Left lung (tissue), 10 donors: ENCODE measurements around the gene CADM4. TPM values are rescaled to one million over a fixed set of nuclear protein-coding genes. Genes with fewer than 3 reads are reported as not detected.

Source experiments
- ATAC-seq: fragments of 200-7000 bp; cut with Tn5 transposase; one replicate; pipeline ENCODE4 v1.9.1; 2020; ENCODE audit warnings: moderate library complexity
- DNase-seq, 4 donors: peaks; one replicate each; pipeline ENCODE4 v3.0.0-alpha.2; 2013 to 2020
- H3K27ac ChIP-seq, 2 donors: fragments of 200-600 bp; sonication (generic) in 1 of 2; one replicate each; pipeline versions ENCODE4 v1.5.0 to v1.8.0; 2020 to 2021
- H3K27me3 ChIP-seq, 2 donors: fragments of 200-600 bp; sonication (generic) in 1 of 2; one replicate each; pipeline versions ENCODE4 v1.5.0 to v1.8.0; 2020 to 2021
- H3K36me3 ChIP-seq, 2 donors: fragments of 200-600 bp; sonication (generic) in 1 of 2; one replicate each; pipeline versions ENCODE4 v1.5.0 to v1.8.0; 2020 to 2021
- H3K4me1 ChIP-seq, 2 donors: fragments of 200-600 bp; one replicate each; pipeline ENCODE4 v1.8.0; 2021
- H3K4me3 ChIP-seq, 2 donors: fragments of 200-600 bp; sonication (generic) in 1 of 2; one replicate each; pipeline versions ENCODE4 v1.5.0 to v1.8.0; 2020 to 2021; ENCODE audit warnings: mild to moderate bottlenecking in 1 of 2
- H3K9me3 ChIP-seq, 2 donors: fragments of 200-600 bp; sonication (generic) in 1 of 2; one replicate each; pipeline versions ENCODE4 v1.5.0 to v1.8.0; 2020 to 2021
- CTCF ChIP-seq, 2 donors: fragments of 200-600 bp; sonication (generic) in 1 of 2; IDR thresholded peaks; one replicate each; pipeline versions ENCODE4 v1.5.0 to v1.8.0; 2021; ENCODE audit warnings: antibody characterized with exemption in 2 of 2
- intact Hi-C, 2 donors: fragments of 100-400 bp; cut with DNase I; formaldehyde crosslinking; loops; one replicate each; pipeline versions ENCODE4 v1.11.2 to v1.14.2; 2022
- polyA plus RNA-seq, 6 donors: library from polyadenylated mRNA; unstranded; fragments of 120-200 nt; gene quantifications; one replicate each; pipeline ENCODE4 v1.2.1, GENCODE V29; 2013; ENCODE audit not compliant: insufficient read length in 6 of 6
- total RNA-seq, 2 donors: library from RNA; stranded (reverse); fragmentation: NEBNext Ultra II Directional; extraction: Animal tissue kit (Norgen Biotek cat#: 25700); gene quantifications; one replicate each; pipeline ENCODE4 v1.2.1, GENCODE V29; 2021
- donor health status: DM: no; HTN: yes; CAD: no.
- donor health status: DM: no; HTN: no; CAD: no.

Gene CADM4
- total and polyA plus RNA-seq, 8 donors = 4.7 to 24.0 (median 19.6) TPM

- no peak for DNase-seq
- no peak for TF ChIP-seq CTCF (IDR thresholded peaks at IDR 0.05)
- ATAC-seq = no peak
Measured at GRCh38 chr19:43664018-43664417, 24.4 kb upstream of the CADM4 start.

GRCh38 chr19:43662487-43662886, 22.8 kb upstream of the CADM4 start:
- H3K9me3 ChIP-seq = peaks cover 0 to 7% of the 10 kb centered on the region in 2 donors
- no peak overlapping the region for H3K27ac ChIP-seq
- H3K4me1 ChIP-seq = peaks cover 0 to 37% of the 10 kb centered on the region in 2 donors
- DNase-seq = no peak
- intact Hi-C loops = no loop called here
- TF ChIP-seq CTCF (IDR thresholded peaks at IDR 0.05) = no peak
- H3K36me3 ChIP-seq = peaks cover 0 to 97% of the 10 kb centered on the region in 2 donors
- ATAC-seq = no peak
- H3K27me3 ChIP-seq = no peaks in the 10 kb centered on the region
- no peak overlapping the region for H3K4me3 ChIP-seq

More at GRCh38 chr19:43664018-43664417, 24.4 kb upstream of the CADM4 start:
- intact Hi-C loops = no loop called here
- Histone ChIP-seq H3K4me1 (peaks cover 0 to 43% of the 10 kb centered on the region in 2 donors), H3K36me3 (peaks cover 0 to 84% of the 10 kb centered on the region in 2 donors), H3K9me3 (no peaks in the 10 kb centered on the region), H3K27ac (peak overlapping the region in 1 of 2 donors; percentile 55), H3K4me3 (no peak overlapping the region), H3K27me3 (no peaks in the 10 kb centered on the region)

GRCh38 chr19:43660971-43661360, 21.3 kb upstream of the CADM4 start:
- TF ChIP-seq CTCF (IDR thresholded peaks at IDR 0.05) = no peak
- intact Hi-C loops = no loop called here
- DNase-seq = no peak
- no peak for ATAC-seq
- Histone ChIP-seq H3K36me3 (peaks cover 0 to 97% of the 10 kb centered on the region in 2 donors), H3K9me3 (peaks cover 0 to 7% of the 10 kb centered on the region in 2 donors), H3K27ac (no peak overlapping the region), H3K4me1 (peaks cover 0 to 27% of the 10 kb centered on the region in 2 donors), H3K4me3 (no peak overlapping the region), H3K27me3 (no peaks in the 10 kb centered on the region)

GRCh38 chr19:43660301-43660970, 20.8 kb upstream of the CADM4 start:
- peaks cover 0 to 97% of the 10 kb centered on the region in 2 donors for H3K36me3 ChIP-seq
- H3K9me3 ChIP-seq = peaks cover 0 to 7% of the 10 kb centered on the region in 2 donors
- ATAC-seq (no peak), DNase-seq (no peak)
- TF ChIP-seq CTCF (IDR thresholded peaks at IDR 0.05) = no peak
- H3K27me3 ChIP-seq = no peaks in the 10 kb centered on the region
- intact Hi-C loops = no loop called here
- H3K4me3 ChIP-seq = no peak overlapping the region
- H3K4me1 ChIP-seq = peaks cover 0 to 22% of the 10 kb centered on the region in 2 donors
- H3K27ac ChIP-seq = no peak overlapping the region

GRCh38 chr19:43658494-43658893, 18.8 kb upstream of the CADM4 start:
- DNase-seq (no peak), ATAC-seq (no peak)
- no peak for TF ChIP-seq CTCF (IDR thresholded peaks at IDR 0.05)
- Histone ChIP-seq H3K4me1 (peaks cover 0 to 2% of the 10 kb centered on the region in 2 donors), H3K4me3 (no peak overlapping the region), H3K27me3 (no peaks in the 10 kb centered on the region), H3K9me3 (peaks cover 0 to 7% of the 10 kb centered on the region in 2 donors), H3K27ac (no peak overlapping the region), H3K36me3 (peaks cover 0 to 97% of the 10 kb centered on the region in 2 donors)
- intact Hi-C loops = no loop called here
